NCI-H82 (cell line): ENCODE results near the gene FGFR2.
"Not testable (repeated sequence)": the region's sequence is repeated elsewhere in the genome, so short reads cannot be mapped to it uniquely, and the experiment has no call there.

ENCODE experiments used
- DNase-seq: peaks from one replicate; lab custom pipeline; 2025; lab: John Stamatoyannopoulos, UW

FGFR2 gene

DNA sequence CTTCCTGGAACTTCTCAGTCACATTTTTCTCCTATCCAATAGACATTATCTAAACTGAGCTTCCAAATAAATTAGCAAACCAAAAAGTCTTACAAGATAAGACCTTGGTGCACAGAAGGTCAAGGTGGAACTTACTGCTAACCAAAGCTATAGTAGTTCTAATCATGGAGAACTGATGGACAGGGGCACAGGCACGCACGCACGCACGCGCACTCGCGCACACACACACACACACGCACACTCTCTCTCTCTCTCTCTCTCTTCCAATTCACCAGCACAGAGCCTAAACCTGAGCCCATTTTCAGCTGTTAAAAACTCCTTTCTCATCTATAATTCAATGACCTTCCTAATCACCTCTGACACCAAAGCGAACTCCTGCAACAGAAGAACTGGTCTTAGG, 7.5 kb downstream of the FGFR2 start:
- DNase-seq = no peak

DNA sequence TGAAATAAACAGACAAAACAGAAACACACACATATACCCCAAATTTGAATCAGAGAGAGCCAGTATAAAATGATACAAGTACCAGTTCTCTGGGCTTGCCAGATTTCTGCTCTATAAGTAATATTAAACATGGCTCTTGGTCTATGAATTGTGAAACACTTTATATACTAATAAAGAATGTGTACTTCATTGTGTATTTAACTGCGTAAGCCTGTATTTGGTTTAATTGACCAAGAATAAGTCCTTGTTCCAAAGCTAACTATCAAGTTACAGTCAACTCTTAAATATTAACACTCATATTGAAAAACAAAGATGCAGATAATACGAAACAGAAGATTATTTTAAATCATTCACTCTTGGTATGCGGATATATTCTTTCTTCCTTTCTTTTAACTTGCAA, 8.7 kb downstream of the FGFR2 start:
- DNase-seq = no peak

DNA sequence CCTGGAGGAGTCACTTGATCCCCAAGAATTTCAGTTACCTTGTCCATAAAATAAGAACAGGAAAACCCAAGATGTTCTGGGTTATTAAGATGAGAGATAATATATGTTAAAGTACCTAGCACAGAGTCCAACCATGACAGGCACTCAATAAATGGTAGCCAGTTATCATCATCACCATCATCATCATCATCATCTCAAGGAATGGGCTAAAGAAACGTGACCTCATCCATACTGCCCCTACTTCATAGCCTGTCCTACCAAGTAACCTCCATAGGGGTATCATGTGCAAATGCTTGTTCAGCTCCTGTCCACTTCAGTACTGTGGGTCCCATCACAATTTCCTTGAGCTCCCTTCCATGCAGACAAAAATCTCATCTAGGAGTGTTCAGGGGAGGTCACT, 14.4 kb downstream of the FGFR2 start:
- DNase-seq = no peak

DNA sequence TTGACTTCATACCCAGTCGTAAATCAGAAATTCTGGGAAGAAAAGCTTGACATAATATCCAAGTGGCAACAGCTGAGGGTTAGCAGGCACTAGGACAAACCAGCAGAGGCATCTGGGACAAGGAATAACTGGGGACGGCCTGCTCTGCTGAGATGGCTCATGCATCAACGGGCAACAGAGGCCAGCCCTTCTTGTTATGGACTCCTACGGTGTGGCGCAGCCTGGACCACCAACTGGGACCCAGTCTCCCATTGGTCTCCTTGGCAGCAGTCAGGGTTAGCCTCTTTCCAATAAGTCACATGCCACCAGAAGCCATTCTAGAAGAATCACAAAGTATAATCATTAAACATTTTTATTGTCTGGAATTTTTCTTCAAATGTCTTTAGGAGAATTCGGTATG, 15.0 kb downstream of the FGFR2 start:
- no peak for DNase-seq

DNA sequence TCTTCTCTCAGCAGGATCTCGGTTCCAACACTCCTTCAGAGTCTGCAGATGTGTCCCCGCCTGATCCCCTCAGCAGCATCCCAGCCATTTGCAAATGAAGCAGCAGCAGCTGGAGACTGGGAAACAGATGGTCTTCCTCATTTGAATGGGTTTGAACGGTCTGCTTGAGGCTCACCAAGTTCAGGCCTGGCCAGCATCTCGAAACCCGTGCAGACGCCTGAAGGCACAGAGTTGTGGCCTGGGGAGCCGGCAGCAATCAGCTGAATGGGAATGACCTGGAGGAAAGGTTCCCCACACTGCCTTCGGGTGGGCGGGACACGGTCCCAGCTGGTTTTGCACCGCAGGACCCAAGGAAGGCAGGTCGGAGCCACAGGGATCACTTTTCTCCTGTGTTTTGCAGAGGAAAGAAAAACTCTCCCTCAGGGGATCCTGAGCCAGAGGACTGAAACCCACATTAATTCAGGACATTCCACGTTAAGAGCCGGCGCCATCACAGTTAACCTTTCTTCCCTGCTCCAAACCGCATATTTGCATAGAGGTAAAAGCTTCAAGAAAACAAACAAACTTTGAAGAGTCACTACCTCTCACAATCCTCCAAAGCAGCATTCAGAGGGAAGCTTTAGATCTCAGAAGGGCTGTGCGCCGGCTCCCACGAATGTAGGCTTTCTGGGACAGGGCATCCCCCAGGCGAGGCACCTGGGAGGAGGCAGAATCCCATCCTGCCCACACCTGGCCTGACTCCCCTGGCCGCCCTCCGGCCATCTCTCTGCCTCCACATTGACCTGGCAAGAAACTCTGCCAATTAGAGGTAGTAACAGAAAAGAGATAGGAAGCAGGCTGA, 17.7 kb downstream of the FGFR2 start:
- peak; percentile 84 for DNase-seq

DNA sequence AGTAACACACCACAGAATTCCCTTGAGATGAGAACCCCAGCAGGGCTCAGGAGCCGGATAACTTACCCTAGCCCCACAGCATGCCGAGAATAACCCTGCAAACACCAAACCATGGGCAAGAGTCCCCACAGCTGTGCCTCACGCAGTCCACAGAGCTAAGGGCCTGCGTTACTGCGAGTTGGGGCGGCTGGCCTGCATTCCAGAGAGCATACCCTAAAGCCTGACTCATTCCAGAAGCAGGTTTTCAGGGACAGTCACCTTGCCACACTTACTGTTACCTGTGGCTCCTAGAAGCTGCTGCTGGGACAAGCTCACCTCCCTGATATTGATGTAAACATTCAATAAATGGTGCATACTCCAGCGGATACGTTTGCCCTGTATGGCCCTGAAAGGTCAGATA, 18.6 kb downstream of the FGFR2 start:
- DNase-seq = no peak

DNA sequence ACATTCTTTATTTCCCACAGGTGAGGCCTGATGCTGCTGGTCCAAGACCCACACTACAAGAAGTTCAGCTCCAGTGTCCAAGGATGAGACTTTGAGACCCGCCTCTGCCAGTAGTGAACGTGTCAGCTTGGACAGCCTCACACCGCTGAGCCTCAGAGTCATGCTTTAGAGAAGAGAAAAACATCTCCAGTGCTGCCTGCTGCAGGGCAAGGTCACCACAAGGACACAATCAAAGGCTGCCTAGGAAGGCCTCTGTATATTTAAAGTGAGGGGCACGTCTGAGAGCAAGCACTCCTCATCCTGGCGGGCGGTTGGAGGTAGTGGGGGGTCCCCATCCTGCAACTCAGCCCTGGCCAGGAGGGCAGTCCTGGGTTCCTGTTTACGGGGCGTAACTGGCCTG, 19.3 kb downstream of the FGFR2 start:
- DNase-seq = no peak

DNA sequence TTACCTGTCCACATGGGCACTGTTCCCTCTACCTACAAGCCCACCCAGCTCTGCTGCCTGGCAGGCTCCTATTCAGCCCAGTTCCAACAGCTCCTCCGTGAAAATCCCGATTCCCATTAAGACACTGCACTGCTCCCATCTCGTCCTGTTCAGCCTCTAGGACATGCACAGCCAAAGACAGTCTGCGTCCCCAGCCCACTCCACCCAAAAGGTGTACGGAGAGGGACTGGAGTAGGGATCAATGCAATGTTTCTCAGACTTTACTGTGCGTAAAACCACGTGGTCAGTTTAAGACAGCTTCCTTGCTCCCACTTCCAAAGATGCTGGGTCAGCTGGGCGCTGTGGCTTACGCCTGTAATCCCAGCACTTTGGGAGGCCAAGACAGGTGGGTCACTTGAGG, 19.9 kb downstream of the FGFR2 start:
- DNase-seq = peak; percentile 28

DNA sequence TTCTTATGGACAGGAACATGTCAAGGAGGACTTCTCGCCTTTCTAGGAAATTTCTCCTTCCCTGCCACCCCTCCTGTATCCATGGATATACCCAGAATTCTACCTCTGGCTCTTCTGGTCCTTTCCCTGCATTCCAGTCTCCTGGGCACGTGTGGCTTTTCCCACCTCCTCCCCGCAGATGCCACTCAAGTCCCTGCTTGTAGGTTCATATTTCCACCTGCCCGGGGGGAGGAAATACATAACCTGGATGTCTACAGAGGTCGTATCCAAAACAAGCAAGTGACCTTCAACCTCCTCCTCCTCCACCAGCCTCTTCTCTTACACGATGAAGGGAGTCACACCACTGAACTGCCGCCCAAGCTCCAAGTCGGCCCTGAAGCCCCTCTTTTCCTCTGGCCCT, 20.7 kb downstream of the FGFR2 start:
- no peak for DNase-seq

DNA sequence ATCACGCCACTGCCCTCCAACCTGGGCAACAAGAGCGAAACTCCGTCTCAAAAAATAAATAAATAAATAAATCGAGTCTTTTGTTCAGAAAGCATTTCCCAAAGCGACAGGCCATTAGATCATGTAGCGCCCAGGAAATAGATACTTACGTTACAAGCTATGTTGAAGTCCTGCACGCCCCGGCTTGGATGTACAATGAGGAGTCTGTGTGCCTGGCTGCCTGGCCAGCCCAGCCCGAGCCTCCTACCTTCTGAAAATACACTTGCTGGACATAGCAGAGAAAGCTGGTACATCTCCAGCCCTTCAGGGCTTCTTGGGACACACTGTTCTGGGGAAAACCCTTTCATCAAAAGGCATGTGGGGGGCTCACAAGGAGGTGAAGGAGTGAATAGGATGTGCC, 22.1 kb downstream of the FGFR2 start:
- no peak for DNase-seq

DNA sequence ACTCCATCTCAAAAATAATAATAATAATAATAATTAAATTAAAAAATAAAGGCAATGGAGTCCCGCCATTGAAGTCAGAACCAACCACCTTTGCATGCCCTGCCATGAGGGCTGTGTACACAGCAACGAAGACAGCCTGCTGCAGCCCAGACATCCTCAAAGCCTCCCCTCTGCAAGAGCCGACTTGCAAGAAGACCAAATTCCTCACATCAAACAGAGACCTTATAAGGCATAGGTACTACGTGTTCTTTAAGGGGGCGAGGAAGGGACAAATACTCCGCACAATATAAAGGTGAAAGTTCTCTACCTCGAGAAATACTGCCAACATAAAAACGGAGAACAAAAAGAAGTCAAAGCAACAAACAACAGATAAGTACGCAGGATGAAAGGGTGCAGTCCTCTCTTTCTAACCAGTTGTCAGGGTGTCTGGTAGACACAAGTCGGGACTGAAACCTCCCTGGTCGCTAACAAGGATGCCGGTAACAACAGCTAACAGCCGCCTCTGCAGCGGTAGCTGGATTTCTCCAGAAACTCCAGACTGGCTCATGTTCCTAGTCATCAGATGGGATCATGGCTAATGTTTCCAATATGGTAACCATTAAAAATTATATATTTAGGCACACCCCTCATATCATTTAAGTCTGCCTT, 23.6 kb downstream of the FGFR2 start:
- DNase-seq = no peak

DNA sequence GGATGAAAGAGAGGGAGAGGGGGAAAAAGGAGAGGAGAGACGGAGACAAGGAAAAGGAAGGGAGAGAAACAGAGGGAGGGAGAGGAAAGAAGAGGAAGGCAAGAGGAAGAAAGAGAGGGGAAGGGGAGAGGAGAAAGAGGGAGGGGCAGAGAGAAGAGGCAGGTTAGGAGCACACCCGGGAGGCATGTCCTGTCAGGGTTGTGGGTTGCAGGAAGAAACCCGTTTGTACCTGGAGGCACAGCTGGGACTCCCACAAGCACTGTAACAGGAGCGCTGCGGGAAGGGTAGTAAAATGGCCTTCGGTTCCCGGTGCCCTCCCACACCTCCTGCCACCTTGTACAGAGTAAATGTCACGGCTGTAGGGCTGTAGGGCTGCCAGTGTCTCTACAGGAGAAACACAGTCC, 24.7 kb downstream of the FGFR2 start:
- DNase-seq = no peak

DNA sequence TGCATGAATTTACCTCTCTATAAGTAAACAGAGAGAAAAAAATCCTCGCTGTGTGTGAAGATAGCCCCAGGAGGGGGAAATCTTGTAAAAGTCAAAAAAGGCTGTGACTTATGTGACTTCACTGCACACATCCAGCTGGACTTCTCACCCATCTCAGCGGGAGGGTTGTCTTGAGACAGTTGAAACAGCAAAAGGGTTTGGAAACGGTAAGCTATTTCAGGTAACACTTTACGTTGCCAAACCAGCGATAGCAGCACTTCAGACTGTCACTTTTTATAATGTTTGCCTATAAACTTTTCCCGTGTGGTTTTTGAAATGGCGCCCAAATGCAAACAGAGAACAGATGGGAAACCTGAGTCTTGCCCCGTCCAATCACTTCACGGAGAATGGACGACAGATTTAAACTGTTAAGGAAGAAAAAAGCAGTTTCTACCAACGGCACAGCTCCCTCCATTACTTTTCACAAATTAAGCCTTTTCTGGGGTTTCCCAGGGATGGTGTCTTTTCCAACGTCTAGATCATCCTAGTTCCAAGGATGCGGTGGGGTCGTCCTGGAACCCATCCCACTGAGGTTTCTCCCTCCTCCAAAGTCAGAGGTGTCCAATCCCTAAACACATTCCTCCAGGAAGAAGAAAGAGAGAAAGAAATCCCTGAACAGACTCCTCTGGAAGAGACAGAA, 25.2 kb downstream of the FGFR2 start:
- DNase-seq = no peak

DNA sequence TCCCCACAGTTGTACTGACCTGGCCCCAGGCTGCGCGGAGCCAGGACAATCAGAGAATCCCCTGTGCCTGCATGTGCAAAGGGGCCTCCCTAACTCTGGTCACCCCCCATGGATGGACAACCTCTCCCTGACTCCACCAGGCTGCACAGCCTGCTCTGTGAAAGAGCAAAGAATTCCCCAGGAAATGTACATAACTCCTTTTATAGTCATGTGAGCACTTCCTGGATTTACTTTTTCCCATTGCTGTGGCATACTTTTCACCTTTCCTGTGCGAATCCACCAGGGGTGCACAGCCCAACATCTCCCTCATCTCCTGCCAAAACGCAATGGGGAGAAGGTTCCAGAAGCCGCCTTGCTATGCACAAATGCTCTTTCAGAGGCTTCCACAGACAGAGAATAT, 27.9 kb downstream of the FGFR2 start:
- DNase-seq = no peak

DNA sequence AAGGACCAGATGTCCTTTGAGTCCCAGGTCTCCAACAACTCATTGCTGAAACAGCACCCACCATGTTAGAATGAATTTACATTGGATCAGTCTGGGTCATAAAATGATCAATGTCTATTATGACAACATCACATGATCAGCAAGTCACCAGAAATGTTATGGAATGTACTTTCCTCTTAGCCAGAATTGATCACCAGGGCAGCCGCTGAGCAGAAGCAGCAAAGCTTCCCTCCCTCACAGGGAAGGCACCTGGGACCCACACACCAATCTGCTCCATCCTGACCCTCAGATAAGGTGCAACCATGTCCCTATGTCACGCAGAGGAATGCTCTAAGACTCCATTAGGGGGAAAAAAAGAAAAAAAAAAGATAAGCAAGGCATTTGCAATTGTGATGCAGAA, 30.0 kb downstream of the FGFR2 start:
- DNase-seq = no peak

DNA sequence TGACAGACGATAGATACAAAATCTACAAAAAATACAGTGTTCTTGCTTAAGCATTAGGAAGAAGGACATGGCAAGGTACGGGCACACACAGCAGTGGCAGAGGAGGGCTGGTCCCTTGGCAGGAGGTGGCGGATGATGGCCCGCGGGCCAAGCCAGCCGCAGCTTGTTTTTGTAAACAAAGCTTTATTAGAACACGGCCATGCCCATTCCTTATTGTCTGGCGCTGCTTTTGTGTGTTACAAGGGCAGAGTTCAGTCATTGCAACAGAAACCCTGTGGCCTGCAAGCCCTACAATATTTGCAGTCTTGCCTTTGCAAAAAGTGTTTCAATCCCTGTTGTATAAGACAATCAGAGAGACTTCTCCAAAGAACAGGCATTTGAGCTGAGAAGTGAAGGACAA, 30.7 kb downstream of the FGFR2 start:
- no peak for DNase-seq

DNA sequence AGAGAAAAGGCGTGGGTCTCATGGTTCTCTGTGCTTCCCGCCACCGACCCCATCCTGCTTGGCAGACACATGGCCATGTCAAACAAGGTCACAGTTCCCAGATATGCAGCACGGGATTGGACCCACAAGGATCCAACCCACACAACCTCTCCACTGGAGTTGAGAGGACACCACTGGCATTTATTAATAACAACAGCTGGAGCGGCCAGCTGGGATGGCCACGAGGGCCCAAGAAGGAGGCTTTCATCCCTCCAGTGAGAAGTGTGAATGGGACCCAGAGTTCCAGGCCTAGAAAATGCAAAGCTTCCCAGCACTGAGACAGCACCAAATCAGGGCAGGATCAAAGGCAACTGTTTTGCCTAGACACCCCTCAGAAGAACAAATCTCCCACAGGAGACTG, 31.5 kb downstream of the FGFR2 start:
- no peak for DNase-seq

DNA sequence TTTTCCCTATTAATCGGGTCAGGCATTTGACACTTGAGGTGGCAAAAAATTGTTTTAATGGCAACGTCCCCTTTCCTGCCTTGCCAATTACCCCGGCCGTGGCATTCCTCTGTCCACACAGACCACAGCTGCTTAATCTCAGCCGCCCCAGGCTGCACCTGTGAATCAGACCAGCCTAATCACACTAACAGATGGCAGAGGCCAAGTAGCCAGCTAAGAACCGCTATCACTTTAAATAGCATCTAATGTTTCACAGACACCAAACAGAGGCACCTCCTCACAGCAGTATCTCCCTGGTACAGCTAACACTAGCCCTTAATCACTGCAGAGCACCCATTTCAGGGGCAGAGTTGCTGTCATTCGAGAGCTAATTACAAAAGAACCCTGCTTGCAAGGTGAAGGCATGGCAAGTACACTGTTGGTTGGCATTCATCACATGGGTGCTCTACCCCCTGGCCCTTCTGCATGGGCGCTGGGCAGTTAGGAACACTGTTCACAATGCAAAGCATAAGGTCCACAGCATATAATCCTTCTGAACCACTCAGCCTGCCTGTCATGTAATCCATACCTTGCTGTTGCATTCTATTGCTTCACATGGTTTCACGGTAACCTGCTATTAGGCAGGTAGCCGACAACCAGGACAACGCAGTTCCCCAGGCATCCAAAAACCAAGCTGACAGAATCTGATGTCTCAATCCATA, 38.8 kb downstream of the FGFR2 start:
- peak; percentile 93 for DNase-seq

DNA sequence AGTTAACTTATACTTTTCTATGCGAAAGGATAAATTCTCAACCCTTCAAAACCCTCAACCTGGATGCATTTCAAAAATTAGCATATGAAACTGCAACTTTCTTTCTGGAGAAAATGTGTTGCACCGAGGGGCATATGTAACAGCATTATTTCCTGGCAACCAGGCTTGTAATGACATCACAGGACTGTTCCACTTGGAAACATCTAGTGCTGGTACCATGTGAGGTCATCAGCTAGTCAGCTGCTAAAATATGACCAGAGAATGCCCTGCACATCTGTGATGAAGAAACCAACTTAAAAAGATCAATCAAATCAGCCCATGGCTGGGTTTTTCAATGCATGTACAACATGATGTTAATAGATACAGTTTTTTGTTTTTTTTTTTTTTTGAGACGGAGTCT, 40.0 kb downstream of the FGFR2 start:
- no peak for DNase-seq

DNA sequence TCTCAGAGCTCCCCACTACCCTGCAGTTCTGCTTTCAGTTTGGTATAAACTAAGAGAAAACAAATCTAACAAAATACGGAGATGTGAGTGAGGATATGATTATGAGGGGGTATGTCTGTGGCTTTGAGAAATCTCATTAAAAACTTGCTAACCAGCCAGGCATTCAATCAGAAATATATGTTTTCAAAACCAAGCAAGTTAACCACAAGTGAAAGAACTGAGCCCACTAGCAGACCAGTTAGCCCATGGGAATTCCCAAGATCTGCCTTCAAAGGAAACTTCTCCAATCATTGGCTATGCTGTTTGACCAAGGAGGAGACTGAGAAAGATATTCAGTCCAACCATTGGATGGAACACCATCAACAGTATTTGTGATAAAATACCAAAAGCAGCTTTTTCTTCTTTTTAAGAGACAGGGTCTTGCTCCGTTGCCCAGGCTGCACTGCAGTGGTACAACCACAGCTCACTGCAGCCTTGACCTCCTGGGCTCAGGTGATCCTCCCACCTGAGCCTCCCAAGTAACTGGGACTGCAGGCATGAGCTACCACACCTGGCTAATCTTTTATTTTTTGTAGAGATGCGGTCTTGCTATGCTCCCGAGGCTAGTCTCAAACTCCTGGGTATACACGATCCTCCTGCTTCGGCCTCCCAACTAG, 41.2 kb downstream of the FGFR2 start:
- DNase-seq = no peak

DNA sequence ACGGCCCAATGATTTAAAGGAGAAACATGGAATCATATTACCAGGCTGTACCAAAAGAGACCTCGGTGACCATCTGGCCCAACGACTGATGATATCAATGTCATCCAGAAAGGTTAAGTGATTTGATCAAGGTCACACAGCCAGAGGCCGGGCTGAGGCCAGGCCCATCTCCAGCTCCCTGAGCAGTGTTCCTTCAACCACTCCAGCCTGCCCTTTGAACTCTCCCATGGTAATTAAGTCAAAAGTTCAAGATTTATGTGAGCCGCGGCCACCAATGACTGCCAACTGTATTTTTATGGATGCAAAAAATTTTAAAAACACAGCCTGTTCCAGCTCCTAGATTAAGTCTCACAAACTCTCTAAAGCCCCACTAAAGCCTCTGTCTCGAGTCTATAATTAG, 41.8 kb downstream of the FGFR2 start:
- peak; percentile 2 for DNase-seq

DNA sequence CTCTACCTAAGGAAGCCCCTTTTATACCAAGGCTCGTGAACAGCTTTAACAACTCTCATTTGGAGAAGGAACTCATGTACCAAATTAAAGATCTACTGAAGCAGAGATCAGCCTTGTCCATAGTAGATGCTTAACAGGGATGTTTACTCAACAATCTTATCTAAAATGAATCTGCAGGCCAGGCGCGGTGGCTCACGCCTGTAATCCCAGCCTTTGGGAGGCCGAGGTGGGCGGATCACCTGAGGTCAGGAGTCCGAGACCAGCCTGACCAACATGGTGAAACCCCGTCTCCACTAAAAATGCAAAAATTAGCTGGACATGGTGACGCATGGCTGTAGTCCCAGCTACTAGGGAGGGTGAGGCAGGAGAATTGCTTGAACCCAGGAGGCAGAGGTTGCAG, 43.3 kb downstream of the FGFR2 start:
- DNase-seq = not testable (repeated sequence)
